Suppressor macrophage (primary cell): Measurements from ENCODE around the gene ABCC5.
A peak's percentile ranks its signal among the peaks of the same experiment; 100 is the strongest.

Source experiments
- DNase-seq, 4 experiments: peaks; one replicate each; pipeline ENCODE4 v3.0.0-alpha.2; 2020 to 2022

Gene ABCC5

GRCh38 chr3:183884427-183885296 is 133.0 kb downstream of the ABCC5 start, which contains the start of gene PARL:
TSS of gene PARL (minus strand) at chr3:183884880. CDS start at chr3:183884846, 34 bp downstream.
- DNase-seq = peak; percentile 96 to 98 (median 98)

- no peak for DNase-seq
Measured at GRCh38 chr3:183884097-183884426, 133.6 kb downstream of the ABCC5 start.

GRCh38 chr3:183883291-183884096 is 134.2 kb downstream of the ABCC5 start:
- DNase-seq = no peak

- DNase-seq = peak; percentile 36 to 76 (median 64)
Measured at GRCh38 chr3:183880121-183880520, 137.6 kb downstream of the ABCC5 start.

DNA sequence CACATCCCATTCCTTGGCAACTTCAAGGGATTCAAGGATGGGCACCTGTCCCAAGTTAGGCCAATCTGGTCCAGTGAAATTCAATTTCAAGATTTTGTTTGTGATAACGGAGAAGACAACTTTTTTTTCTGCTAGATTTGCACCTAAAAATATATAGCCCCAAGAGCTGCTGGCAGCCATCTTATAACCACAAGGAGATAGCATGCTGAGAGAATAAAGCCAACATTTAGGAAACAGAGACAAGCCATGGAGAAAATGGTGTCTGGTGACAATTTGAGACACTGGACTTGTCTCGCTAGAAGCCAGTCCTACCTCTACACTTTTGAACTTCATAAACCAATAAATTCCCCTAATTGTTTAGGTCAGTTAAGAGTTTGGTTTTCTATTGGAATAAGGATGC is 138.4 kb downstream of the ABCC5 start:
- DNase-seq = no peak

GRCh38 chr3:183878071-183878470 is 139.6 kb downstream of the ABCC5 start:
- peak; percentile 81 to 94 (median 91) for DNase-seq

DNA sequence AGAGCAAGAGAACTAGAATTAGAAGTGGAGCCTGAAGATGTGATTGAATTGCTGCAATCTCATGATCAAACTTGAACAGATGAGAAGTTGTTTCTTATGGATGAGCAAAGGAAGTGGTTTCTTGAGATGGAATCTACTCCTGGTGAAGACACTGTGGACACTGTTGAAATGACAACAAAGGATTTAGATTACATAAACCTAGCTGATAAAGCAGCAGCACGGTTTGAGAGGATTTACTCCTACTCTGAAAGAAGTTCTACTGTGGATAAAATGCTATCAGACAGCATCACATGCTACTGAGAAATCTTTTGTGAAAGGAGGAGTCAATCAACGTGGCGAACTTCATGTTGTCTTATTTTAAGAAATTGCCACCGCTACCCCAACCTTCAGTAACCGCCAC is 140.5 kb downstream of the ABCC5 start:
- DNase-seq = peak in 3 of 4 experiments; percentile 14 to 58 (median 54)

DNA sequence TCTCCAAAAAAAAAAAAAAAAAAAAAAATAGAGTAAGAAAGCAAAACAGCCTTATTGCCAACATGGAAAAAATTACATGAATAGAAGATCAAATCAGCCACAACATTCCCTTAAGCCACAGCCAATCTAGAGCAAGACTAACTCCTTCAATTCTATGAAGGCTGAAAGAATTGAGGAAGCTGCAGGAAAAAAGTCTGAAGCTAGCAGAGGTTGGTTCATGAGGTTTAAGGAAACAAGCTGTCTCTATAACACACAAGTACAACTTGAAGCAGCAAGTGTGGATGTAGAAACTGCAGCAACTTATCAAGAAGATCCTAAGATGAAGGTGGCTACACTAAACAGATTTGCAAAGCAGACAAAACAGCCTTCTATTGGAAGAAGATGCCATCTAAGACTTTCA is 142.3 kb downstream of the ABCC5 start:
- peak; percentile 44 to 68 (median 58) for DNase-seq

DNA sequence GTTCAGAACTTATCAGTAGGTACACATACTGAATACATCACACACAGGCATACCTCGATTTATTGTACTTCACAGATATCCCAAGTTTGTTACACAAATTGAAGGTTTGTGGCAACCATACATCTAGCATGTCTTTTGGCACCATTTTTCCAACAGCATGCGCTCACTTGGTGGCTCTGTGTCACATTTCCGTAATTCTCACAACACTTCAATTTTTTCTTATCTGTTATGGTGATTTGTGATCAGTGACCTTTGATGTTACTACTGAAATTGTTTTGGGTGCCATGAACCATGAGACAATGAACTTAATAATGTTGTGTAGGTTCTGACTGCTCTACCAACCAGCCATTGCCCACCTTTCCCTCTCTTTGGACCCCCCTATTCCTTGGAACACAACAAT is 143.8 kb downstream of the ABCC5 start:
- DNase-seq = no peak

- no peak for DNase-seq
Measured at GRCh38 chr3:183871541-183871940, 146.1 kb downstream of the ABCC5 start.

DNA sequence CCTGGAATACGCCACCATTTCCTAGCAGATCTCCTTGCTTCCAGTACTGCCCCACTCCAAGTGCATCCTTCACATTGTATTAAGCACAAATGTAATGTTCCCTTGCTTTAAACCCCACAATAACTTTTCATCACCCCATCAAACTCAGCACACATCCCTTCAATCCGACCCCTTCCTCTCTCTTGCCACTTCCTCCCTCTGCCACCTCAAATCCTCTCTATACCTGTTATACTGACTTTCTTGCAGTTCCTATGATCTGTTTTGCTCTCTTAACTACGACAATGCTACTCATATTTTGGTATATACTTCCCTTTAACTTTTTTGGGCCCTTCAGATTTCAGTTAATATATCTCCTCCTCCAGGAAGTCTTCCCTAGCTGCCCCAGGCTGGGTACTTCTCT is 147.1 kb downstream of the ABCC5 start:
- no peak for DNase-seq
